ENCODE data around the gene AURKAIP1. TPM values are rescaled to one million over a fixed set of nuclear protein-coding genes. Genes with fewer than 3 reads are reported as not detected.

AURKAIP1 gene
- total and polyA plus RNA-seq, 9 of the 15 experiments (the other 6 are each of a cell fraction or from before 2014, with no cell fraction given) = 7.8 to 478 (median 92.0) TPM

- TF ChIP-seq IRF9 (tag; IDR thresholded peaks at IDR 0.05) (no peak), CHAMP1 (IDR thresholded peaks at IDR 0.05) (0 out of 2 replicates have a peak, but pooled peaks have one; percentile 20), MYC (IDR thresholded peaks at IDR 0.05; ENCODE audit: low read depth, low read length) (peak; percentile 98), MYC (CRISPR knock-in tag; IDR thresholded peaks at IDR 0.05; ENCODE audit: borderline replicate concordance, low read depth) (peak; percentile 87), MLLT1 (IDR thresholded peaks at IDR 0.05) (0 out of 4 replicates have a peak, but pooled peaks of 1 of the 2 experiments have one; percentile 13), MAFK (IDR thresholded peaks at IDR 0.05; ENCODE audit: low read length) (no peak), MGA (IDR thresholded peaks at IDR 0.05) (peak; percentile 50), GABPB1 (CRISPR knock-in tag; IDR thresholded peaks at IDR 0.05) (peak; percentile 100), ZNF444 (CRISPR knock-in tag; IDR thresholded peaks at IDR 0.05) (no peak), ZNF644 (tag; IDR thresholded peaks at IDR 0.05; ENCODE audit: low read depth) (peak; percentile 72; the same call in 1 of the 2 replicates)
Observed at GRCh38 chr1:1406821-1407635, 32.0 kb upstream of the AURKAIP1 start, which contains the start of gene MRPL20 (continued).

Measured in K562 (cell line).